ENCODE measurements around the gene IKBKG.
"Not testable (repeated sequence)": the region's sequence is repeated elsewhere in the genome, so short reads cannot be mapped to it uniquely, and the experiment has no call there.

The IKBKG gene

DNA sequence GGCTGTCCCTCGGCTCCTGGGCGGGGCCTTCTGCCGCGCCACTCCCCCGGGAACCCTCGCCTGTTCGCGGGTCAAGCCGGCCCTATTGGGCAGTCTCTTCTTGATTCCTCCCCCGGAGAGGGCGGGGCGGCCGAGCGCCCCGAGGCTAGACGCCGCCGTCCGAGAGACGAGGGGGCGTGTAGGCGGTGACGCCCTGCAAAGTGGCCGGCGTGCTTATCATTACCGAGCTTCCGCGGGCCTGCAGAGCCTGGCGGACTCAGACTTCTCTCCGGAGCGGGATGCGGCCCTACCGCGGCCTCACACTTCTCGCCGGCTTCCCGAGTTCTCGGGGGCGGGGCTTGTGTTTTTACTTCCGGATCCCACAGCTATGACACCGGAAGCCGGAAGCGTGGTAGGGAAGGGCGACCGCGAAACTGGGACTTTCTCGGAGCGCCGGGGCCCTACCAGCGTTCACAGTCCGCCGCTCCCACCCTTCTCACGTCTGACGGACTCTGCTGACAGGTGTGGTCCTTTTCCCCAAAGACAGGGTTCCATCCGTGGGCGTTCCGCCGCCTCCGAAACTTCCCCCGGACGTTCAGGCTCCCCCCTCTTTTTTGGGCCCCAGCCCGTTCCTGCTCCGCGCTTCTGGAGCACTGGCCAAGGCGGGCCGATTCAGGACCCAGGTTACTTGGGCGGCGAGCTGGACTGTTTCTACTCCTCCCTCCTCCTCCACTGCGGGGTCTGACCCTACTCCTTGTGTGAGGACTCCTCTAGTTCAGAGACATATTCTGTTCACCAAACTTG is at the start of gene IKBKG:
Gene IKBKG, plus strand, starts transcription at position 376 of the 783 bp plus-strand sequence. CDS start 4,383 bp downstream, outside the sequence.
- DNase-seq = peak; percentile 85

GRCh38 chrX:154501423-154501822 is 46.0 kb upstream of the IKBKG start:
- not testable (repeated sequence) for DNase-seq

- DNase-seq = no peak
Measured at GRCh38 chrX:154502098-154502497, 45.3 kb upstream of the IKBKG start.

GRCh38 chrX:154502989-154503388 is 44.4 kb upstream of the IKBKG start:
- DNase-seq = no peak

- DNase-seq = peak; percentile 62
Measured at GRCh38 chrX:154505734-154506133, 41.7 kb upstream of the IKBKG start.

DNA sequence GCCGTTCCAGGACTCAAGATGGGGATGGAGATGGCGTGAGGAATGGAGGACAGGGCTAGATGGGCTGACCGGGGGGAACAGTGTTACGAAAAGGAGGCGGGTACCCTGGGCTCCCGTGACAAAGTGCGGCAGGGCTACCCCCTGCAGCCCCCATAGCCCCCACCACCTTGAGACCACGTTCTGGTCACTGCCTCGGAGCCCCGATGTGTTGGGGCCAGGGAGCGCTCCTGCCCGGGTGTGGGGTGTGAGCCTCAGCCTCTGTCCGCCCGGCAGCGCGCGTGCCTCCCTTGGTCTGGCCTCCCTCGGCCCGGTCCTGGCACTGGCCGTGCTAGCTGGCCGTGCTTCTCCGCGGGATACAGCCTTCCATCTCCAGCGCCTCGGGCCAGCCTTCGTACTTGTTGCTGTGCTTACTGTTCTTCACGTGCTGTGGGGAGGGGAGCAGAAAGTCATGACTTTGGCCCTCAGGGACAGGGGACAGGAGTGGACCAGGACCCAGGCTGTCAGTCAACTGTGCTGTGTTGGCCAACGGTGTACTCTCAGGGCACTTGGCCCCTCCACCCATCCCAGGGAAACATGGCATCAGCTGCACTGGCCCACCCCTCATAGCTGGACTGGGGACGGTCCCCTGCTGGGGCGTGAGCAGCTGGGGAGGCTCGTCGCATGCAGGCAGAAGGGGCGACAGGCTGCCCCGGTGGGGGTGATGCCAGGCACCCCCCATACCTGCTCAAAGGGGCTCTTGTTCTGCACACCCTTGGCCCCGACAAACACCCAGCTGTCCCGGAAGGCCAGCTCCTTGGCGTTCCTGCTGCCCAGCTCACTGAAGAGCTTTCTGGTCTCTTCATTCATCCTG is 40.7 kb upstream of the IKBKG start:
- no peak for DNase-seq

GRCh38 chrX:154507673-154508383 is 39.6 kb upstream of the IKBKG start:
- no peak for DNase-seq

GRCh38 chrX:154508384-154508745 is 39.1 kb upstream of the IKBKG start:
- DNase-seq = no peak

GRCh38 chrX:154509455-154509854 is 38.0 kb upstream of the IKBKG start:
- DNase-seq = no peak

- no peak for DNase-seq
Measured at GRCh38 chrX:154511761-154512160, 35.7 kb upstream of the IKBKG start.

- DNase-seq = no peak
Measured at GRCh38 chrX:154512879-154513553, 34.4 kb upstream of the IKBKG start.

DNA sequence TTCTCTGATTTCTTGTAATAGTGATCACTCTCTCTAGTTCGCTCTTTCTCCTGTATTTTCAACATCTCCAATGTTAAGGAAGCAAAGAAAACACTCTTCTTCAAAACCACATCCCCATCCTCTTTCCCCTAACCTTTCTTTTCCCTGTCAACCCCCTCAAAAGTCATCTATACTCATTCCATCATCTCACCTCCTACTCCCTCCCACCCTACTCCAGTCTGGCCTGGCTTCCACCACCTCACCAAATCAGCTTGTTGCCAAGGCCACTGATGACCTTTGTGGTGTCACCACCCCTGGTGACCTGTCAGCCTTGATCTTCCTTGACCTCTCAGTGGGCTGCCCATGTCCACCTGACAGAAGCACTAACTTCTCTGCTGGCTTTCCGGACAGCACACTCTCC is 33.7 kb upstream of the IKBKG start:
- no peak for DNase-seq

DNA sequence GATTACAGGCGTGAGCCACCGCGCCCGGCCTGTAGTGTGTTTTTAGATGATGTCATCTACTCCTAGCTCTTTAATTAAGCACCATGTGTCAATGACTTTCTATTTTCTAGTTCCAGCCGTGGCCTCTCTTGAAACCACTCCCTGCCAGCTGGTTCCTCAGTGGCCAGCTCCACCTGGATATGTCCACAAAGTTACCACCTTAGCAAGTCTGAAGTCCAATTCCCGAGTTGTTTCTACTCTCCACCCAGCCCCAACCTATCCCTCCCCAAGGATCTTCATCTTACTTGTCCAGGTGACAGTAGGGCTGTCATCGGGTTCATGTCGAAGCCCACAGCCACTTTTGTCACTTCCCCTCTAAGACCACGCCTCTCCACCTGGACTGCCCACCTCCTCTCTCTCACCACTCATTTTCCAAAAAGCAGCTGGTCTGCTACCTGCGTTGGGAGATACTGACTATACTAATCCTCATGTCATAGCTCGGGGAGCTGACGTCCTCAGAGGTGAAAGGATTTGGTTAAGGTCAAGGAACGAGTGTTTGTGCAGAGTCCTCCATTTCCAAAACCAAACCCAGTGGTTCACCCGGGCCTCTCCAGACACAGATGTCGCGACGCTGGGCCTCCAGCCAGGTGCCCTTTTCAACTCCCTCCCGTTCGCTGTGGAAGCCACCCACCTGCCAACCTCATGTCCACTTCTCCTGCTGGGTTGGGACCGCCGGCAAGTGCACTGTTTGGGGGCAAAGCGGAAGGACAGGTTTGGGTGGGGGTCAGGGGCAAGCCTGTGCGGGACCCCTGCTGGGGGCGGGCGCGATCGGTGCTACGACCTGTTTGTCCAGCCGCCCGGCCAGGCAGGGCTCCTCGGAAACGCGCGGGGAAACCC is 32.1 kb upstream of the IKBKG start:
- DNase-seq = no peak

DNA sequence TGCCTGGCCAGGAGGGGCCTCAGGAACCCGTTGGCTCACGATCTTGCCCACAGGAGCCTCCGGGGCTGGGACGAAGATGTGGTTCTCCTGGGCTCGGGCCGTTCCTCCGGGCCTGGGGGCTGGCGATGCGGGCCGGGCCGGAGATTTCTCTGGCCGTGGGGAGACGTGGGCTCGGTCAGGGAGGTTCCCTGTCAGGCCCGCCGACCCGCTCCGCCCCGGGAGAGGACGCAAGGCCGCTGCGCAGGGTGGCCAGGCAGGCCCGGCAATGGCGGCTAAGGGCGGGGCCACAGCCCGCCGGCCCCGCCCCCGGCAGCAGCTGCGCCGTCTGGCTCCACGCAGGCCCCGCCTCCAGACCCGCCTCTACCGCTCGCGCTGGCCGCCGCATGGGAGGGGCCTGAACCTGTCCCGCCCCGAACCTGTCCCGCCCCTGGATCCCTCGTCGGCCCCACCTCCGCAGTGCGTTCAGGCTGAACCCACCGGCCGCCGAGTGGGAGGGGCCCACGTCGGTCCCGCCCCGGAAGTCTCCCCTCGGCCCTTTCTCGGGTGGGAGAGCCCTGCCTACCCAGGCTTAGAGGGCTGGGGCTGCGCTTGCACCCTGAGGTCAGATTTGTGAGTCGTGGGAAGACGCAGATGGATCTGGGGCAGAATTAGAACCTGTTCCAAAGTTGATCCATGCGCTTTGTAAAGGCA is 31.3 kb upstream of the IKBKG start, which contains the start of gene FAM3A:
Gene FAM3A, minus strand, starts transcription at position 267 of the 690 bp plus-strand sequence. CDS start 460 bp downstream, outside the sequence.
- peak; percentile 79 for DNase-seq

GRCh38 chrX:154516656-154517100 is 30.7 kb upstream of the IKBKG start:
- DNase-seq = no peak

GRCh38 chrX:154517101-154517781 is 30.2 kb upstream of the IKBKG start:
- no peak for DNase-seq

GRCh38 chrX:154519389-154519788 is 28.0 kb upstream of the IKBKG start:
- DNase-seq = no peak

DNA sequence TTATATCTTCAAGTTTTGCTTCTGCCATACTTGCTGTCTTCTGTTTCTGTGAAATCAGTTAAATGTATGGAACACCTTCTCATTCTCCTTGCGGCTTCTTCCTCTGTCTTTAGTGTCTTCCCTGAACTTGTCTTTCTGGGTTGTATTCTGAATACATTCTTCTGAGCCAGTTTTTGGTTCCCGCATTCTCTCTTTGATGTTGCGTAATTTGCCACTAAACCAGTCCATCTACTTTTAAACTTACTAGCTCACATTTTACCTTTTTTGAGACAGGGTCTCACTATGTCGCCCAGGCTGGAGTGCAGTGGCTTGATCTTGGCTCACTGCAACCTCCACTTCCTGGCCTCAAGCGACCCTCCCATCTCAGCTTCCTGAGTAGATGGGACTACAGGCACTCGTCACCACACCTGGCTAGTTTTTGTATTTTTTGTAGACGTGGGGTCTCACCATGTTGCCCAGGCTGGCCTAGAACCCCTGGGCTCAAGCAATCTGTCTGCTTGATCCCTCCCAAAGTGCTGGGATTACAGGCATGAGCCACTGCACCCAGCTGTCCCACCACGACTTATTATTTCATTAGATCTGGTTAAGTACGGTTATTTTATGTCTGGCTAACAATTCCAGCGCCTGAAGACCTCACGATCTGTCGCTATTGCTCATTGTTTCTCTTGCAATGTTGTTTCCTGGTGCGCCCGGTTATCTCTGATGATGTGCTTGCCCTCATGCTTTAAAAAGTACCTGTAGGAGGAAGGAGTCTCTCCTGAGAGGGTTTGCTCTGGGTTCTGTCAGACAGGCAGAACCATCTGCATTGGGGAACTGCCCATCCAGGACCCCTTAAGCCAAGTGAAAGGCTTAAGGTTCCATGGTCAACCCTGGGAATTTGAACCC is 21.6 kb upstream of the IKBKG start:
- DNase-seq = peak; percentile 3

Measured in MV-4-11 (cell line).